ENCODE data around the gene TMEM238L. TPM values are rescaled to one million over a fixed set of nuclear protein-coding genes. Genes with fewer than 3 reads are reported as not detected.

Gene TMEM238L
- total and polyA plus RNA-seq, 9 of the 15 experiments (the other 6 are each of a cell fraction or from before 2014, with no cell fraction given): not detected

- H3K9ac ChIP-seq (ENCODE audit: insufficient read depth in 1 of 2, low read depth in 2 of 2, low read length in 2 of 2): no peak overlapping the region
- H3K4me2 ChIP-seq (ENCODE audit: insufficient read depth, low read length): no peak overlapping the region
- in situ Hi-C loops (cut with MboI): no loop called here
- H3K4me3 ChIP-seq: no peak overlapping the region
- ChIA-PET CTCF (ENCODE audit: low intra/inter-chr PET ratio) (no interaction called here), POLR2A (interaction anchor here (0.6 kb wide), 1 partner anchor 468 kb away, joined by 3 read pairs; no protein-coding TSS in a partner anchor)
- H4K20me1 ChIP-seq (replicated peaks; ENCODE audit: control insufficient read depth, insufficient read depth, low read length): no peaks in the 10 kb centered on the region
- H2AFZ ChIP-seq (ENCODE audit: low read depth, low read length): no peak overlapping the region
- ATAC-seq: no peak
- no peaks in the 10 kb centered on the region for H3K4me1 ChIP-seq (replicated peaks in 1 of 2; ENCODE audit: control insufficient read depth in 2 of 2, insufficient read depth in 2 of 2, low read length in 2 of 2)
- intact Hi-C loops (cut with micrococcal nuclease): no loop called here
- TF ChIP-seq STAG1 (CRISPR knock-in tag; IDR thresholded peaks at IDR 0.05; ENCODE audit: borderline replicate concordance): no peak
- no peak for TF ChIP-seq ZNF668 (CRISPR knock-in tag; IDR thresholded peaks at IDR 0.05)
- no peak for TF ChIP-seq NR2F6 (CRISPR knock-in tag; IDR thresholded peaks at IDR 0.05)
- TF ChIP-seq ZNF384 (IDR thresholded peaks at IDR 0.05; ENCODE audit: low read depth, low read length): no peak
- H3K36me3 ChIP-seq (ENCODE audit: control insufficient read depth, insufficient read depth, low read length): no peaks in the 10 kb centered on the region
- peaks cover 0 to 19% of the 10 kb centered on the region in 2 experiments; a peak in 2 of 5 replicates for H3K27me3 ChIP-seq (ENCODE audit: control insufficient read depth in 2 of 2, insufficient read depth in 2 of 2, low read length in 2 of 2)
- 12% methylated on average over 7 of the region's 7 CpGs for WGBS (ENCODE audit: insufficient coverage, low coverage, missing lambda C conversion rate)
- no TSS peak for BruUV-seq (replicated peaks)
- H3K79me2 ChIP-seq (ENCODE audit: control insufficient read depth, insufficient read depth, low read length): no peaks in the 10 kb centered on the region
- H3K27ac ChIP-seq (ENCODE audit: extremely low read depth, low read depth, low read length): no peak overlapping the region
- no peak for FAIRE-seq
- no peaks in the 10 kb centered on the region for H3K9me1 ChIP-seq (ENCODE audit: control insufficient read depth, insufficient read depth, low read length)
- no peaks in the 10 kb centered on the region for H3K9me3 ChIP-seq (replicated peaks; ENCODE audit: control insufficient read depth, insufficient read depth, low read depth, low read length)
- DNase-seq (ENCODE audit: extremely low read depth in 1 of 4, low spot score in 3 of 4): no peak
Observed at GRCh38 chr17:10799407-10799806, 4.5 kb downstream of the TMEM238L start.

GRCh38 chr17:10798910-10799309, 5.0 kb downstream of the TMEM238L start:
- Histone ChIP-seq H3K27ac (ENCODE audit: extremely low read depth, low read depth, low read length) (no peak overlapping the region), H3K4me3 (no peak overlapping the region), H3K9me1 (ENCODE audit: control insufficient read depth, insufficient read depth, low read length) (no peaks in the 10 kb centered on the region), H4K20me1 (replicated peaks; ENCODE audit: control insufficient read depth, insufficient read depth, low read length) (no peaks in the 10 kb centered on the region), H3K79me2 (ENCODE audit: control insufficient read depth, insufficient read depth, low read length) (no peaks in the 10 kb centered on the region), H3K4me1 (replicated peaks in 1 of 2; ENCODE audit: control insufficient read depth in 2 of 2, insufficient read depth in 2 of 2, low read length in 2 of 2) (no peaks in the 10 kb centered on the region), H2AFZ (ENCODE audit: low read depth, low read length) (no peak overlapping the region), H3K36me3 (ENCODE audit: control insufficient read depth, insufficient read depth, low read length) (no peaks in the 10 kb centered on the region), H3K9me3 (replicated peaks; ENCODE audit: control insufficient read depth, insufficient read depth, low read depth, low read length) (no peaks in the 10 kb centered on the region), H3K4me2 (ENCODE audit: insufficient read depth, low read length) (no peak overlapping the region), H3K27me3 (ENCODE audit: control insufficient read depth in 2 of 2, insufficient read depth in 2 of 2, low read length in 2 of 2) (peaks cover 0 to 14% of the 10 kb centered on the region in 2 experiments; a peak in 2 of 5 replicates), H3K9ac (ENCODE audit: insufficient read depth in 1 of 2, low read depth in 2 of 2, low read length in 2 of 2) (no peak overlapping the region)
- no peak for FAIRE-seq
- no TSS peak for BruUV-seq (replicated peaks)
- WGBS (ENCODE audit: insufficient coverage, low coverage, missing lambda C conversion rate): 13% methylated on average over 6 of the region's 7 CpGs
- no peak for ATAC-seq
- POLR2A ChIA-PET: no interaction called here
- intact Hi-C loops (cut with micrococcal nuclease) (no loop called here), in situ Hi-C loops (cut with MboI) (no loop called here)
- CTCF ChIA-PET (ENCODE audit: low intra/inter-chr PET ratio): no interaction called here
- no peak for DNase-seq (ENCODE audit: extremely low read depth in 1 of 4, low spot score in 3 of 4)
- TF ChIP-seq CHD7 (IDR thresholded peaks at IDR 0.05; ENCODE audit: low read depth, low read length) (no peak), PHTF2 (CRISPR knock-in tag; IDR thresholded peaks at IDR 0.05) (no peak)

Measured in K562 (cell line).